ENCODE data around the gene GPR15.

GPR15 gene

DNA sequence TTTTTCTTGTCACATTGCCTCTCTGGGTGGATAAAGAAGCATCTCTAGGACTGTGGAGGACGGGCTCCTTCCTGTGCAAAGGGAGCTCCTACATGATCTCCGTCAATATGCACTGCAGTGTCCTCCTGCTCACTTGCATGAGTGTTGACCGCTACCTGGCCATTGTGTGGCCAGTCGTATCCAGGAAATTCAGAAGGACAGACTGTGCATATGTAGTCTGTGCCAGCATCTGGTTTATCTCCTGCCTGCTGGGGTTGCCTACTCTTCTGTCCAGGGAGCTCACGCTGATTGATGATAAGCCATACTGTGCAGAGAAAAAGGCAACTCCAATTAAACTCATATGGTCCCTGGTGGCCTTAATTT lies 478 bp downstream of the GPR15 start:
- DNase-seq: no peak

- no peak for DNase-seq
Observed at GRCh38 chr3:98532709-98533571, 1.2 kb downstream of the GPR15 start.

DNA sequence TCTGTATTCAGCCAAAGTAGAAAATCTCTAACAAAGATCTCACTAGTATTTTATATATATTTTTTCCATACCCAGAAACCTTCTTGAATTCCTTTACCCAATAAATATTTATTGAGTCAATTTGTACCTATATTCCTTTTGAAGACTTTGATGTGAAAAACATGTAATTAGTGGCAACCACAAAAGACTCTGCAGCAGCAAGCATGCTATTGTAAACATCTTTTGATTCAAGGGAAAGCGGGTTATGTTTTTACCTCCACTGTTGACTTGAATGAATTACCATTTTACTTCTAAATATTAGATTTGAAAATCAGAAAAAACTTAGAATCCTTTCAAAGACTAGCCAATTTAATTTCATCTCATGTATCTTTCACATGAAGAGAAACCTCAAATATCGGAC lies 2.4 kb downstream of the GPR15 start:
- no peak for DNase-seq

DNA sequence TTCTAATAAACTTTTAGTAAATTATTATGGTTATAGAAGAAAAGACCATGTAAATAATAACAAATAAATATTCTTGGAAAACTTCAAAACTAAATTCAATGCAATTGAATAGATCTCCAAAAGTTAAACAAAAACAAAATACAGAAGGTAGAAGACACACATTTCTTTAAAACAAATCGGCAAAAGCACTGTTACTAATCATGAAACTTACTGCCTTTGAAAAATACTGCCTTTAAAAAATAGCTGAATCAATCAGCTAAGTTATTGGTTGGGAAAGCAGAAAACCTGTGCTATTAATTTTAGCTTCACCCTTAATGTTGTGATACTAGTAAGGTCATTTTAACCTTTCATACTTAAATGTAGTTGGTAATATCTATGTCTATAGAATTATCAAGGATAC lies 3.0 kb downstream of the GPR15 start:
- DNase-seq: no peak

GRCh38 chr3:98536456-98537017 lies 4.8 kb downstream of the GPR15 start:
- no peak for DNase-seq

DNA sequence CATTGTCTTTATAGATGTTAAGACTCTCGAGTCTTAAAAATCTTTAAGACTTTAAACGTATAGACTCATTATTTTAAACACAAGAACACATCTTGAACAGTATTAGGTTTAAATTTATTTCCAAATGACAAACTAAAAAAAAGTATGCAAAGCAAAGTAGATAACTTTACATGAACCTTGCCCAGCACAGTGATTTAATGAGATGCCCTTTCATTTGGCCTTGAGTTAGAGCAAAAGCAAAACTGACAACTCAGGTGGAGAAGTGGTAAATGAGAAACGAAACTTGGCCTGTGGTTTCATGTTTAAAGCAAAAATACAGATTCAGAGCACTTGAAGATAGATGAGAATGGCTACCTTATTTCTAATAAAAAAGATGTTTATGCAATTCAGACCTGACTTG lies 8.6 kb downstream of the GPR15 start:
- no peak for DNase-seq

DNA sequence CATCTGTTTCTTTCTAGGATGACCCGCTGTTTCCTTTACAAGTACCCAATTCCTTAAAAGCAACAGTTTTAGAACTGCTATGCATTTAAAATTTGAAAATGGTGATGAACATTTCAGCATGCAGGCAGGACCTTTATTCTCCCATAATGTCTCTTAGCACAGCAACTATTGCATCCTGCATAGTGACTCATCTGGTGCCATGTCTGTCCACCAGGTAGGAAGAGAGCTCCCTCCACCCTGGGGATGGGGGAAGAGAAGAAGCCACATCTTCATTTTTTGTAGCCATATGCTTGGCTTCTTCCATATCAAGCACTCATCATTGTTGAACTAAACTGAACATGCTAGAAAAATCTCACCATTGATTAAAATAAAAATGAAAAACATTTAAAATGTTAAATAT lies 9.9 kb downstream of the GPR15 start:
- DNase-seq: no peak

- DNase-seq: no peak
Observed at GRCh38 chr3:98542623-98543022, 10.8 kb downstream of the GPR15 start.

DNA sequence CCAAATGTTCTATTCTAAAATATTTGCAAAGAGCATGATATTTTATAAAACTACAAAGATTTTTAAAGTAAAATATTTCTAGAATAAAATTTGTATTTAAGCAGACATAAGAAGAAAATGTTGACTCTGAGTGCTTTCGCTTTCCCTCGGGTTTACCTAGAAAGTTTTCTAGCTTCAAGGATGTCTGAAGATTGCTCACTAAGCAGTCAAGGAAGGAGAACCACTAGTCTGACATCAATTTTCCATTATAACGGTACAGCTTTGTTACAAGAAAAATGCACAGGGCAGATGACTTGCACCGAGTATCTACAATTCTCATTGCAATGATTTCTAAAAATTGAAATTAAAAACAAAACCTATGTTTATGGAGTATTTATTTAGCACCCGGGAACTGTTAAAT lies 14.2 kb downstream of the GPR15 start:
- DNase-seq: no peak

DNA sequence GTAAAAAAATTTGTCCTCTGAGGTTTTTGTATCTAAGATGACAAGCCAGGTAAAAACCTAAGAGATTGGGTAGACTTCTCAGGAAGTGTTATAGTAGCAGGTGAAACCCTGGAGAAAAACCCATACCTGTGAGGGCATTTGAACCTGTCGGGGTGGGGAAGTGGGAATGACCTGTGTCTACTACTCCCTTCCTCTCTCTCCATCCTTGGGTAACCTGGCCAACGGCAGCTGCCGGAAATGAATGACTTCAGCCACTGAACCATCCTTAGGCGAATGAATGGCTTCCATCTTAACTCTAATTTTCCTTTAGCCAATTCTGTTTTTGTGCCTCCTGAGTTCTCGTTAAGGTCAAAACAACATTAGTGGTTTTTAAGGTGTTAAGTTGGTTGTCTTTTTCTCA lies 16.8 kb downstream of the GPR15 start:
- DNase-seq: no peak

DNA sequence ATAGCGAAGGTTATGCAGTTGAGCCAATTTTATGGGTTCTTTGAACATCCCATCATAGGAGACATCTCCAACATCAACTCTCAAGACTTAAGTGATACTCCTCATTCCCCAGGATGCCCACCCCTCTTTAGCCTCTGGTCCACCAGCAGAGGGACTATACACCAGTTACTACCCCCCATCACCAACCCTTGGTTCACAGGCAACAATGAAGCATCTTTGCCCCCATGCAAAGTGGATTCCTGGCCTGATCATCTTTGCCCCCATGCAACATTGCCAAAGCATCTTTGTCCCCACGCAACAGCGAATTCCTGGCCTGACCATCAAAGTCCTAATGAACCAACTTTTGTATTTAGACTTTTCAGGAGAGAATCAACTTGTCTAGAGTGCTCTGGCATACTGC lies 19.1 kb downstream of the GPR15 start:
- no peak for DNase-seq

DNA sequence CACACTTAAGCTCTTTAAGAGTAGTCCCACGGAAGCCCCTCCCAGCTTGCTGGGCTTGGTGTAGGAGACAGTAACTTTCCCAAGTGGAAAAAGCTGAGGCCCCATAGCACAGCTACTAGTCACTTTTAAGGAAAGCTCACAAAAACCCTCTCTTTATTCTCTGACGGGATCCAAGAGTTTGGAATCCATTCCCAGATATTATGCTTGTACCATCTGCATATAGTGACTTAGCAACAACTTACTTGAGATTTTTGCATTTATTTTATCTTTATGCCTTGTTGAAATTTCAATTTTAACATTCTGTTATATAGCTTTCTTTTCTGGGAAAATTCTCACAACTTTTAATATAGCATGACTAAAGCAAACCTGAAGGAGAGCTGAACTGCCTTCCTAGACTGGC lies 19.5 kb downstream of the GPR15 start:
- DNase-seq: no peak

- no peak for DNase-seq
Observed at GRCh38 chr3:98551754-98552153, 20.0 kb downstream of the GPR15 start.

DNA sequence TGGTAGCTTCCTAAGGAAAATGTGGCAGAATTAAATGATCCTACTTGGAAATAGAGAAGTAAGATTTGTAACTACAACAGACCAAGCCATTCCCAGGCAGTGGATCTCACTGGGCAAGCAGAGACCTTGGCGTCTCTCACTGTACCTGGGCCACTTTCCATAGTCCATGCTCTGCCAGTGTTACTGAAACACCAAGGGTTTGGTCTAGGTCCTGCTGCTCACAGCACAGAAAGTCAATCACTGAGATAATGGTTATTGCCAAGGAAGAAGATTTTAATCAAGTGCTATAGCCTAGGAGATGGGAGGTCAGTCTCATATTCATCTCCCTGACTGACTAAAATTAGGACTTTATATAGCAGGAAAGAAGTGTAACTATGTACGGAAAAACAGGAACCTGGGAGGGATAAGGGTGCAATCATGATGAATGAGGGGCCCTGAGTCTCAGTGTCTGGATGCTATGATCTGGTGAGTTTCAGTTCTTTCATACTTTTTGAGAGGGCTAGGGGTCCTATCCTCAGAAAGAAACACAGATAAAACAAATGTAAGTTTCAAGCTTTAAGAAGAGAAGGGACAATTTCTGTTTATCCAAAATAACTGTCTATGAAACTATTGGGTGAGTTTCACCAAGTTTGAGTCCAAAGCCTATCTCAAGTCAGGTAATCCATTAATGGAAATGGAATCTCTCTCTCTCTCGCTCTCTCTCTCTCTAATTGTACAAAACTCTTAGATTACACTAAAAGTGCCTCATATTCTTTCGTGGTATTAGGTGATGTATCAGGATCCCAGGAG lies 20.6 kb downstream of the GPR15 start:
- no peak for DNase-seq

DNA sequence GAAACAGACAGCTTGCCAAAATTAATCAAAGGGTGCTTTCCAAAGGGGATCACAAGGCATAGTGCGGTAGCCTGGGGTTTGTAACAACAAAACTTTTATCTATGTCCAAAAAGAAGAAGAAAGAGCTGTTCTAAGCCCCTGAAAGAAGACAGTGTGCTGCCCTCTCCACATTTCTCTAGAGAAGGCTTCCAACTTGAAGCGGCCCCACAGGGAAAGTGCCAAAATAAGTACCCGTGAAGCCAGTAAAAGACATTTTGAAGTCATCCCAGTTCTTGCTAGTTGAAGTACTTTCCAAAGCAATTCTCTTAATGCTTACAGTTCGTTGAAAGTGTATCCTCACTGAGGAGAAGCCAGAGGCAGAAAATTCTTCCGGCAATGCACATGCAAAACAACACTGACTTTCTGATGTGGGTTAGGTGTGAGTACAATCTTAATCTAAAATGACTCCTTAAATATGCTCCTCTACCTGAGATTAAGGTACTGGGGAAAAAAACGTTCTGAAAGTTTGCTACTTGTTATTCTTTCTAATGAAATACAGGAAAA lies 21.3 kb downstream of the GPR15 start:
- DNase-seq: no peak

GRCh38 chr3:98553753-98554152 lies 22.0 kb downstream of the GPR15 start:
- DNase-seq: no peak

GRCh38 chr3:98554580-98554979 lies 22.8 kb downstream of the GPR15 start:
- no peak for DNase-seq

DNA sequence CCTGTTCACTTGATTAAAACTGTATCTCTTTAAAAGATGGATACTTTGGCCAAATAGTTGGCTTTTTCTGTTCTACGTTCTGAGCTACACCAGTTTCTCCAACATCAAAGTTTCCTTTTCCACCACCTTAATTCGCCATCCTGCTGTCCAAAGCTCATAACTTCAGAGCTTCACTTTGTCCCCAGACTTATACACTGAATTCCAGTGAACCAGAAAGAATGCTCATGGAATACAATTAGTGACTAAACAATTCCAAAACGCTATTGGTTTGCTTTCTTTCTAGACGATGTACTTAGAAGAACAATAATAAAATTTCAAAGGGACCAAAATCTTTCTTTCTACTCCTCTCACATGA lies 23.2 kb downstream of the GPR15 start:
- DNase-seq: no peak

DNA sequence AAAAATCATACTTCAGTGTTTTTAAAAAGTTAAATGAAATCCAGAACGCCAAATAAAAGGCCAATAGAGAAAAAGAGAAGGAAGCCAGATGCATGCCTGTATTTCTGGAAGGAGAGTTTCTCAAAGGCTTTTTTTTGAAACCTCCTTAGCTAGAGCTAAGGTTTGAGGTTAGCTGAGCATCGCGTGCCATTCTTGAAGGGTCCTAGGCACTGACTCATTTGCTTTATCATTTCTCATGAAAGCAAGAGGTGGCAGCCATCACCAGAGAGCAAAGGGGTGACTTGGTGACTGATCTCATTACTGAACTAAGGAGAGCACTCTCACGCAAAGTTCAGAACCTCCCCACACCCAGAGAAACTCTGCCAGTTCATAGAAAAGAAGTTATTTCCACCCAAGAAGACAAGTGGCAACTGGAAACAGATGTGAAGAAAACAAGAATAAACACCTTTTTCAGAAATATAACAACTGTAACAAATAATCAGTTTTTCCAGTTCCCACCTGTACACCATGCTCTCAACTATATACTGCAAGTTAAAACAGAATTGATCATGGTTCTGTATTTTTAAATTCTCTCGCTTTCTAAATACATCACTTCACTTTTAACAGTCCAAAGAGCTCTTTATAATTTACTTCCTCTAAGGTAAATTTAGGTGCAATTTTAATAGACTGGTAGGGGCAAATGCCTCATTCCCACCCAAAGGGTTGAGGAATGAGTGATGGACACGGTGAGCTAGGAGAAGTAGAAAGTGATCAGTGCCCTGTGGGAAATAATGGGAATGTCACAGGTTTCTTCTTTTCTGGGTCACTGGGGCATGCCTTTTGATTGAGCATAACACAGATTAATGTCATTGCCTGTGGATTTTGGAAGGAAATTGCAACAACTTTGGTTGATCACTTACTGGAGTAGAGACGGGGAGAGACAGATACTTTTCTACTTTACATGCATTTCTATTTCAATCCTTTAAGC lies 24.7 kb downstream of the GPR15 start:
- DNase-seq: no peak

GRCh38 chr3:98557324-98558010 lies 25.7 kb downstream of the GPR15 start:
- no peak for DNase-seq

GRCh38 chr3:98558100-98558827 lies 26.5 kb downstream of the GPR15 start:
- no peak for DNase-seq
